MCF 10A (cell line): Measurements from ENCODE around the gene ACSL4. TPM values are rescaled to one million over a fixed set of nuclear protein-coding genes. Genes with fewer than 3 reads are reported as not detected.

Source experiments
- BruUV-seq: library from RNA; stranded (reverse); fragments of 400-500 nt; replicated peaks from 2 replicates; lab custom pipeline; 2021; lab: Mats Ljungman, UMichigan
- CTCF ChIA-PET: fragments of 300-600 bp; sonication (Branson Sonifier 250); formaldehyde crosslinking; extraction: SDS; loops from one replicate; lab custom pipeline; 2021; ENCODE audit warnings: antibody characterized with exemption, inconsistent platforms; lab: Yijun Ruan, JAX
- POLR2A ChIA-PET: fragments of 300-600, 350-650 bp; sonication (Branson Sonifier 250); formaldehyde crosslinking; extraction: SDS; loops from one replicate; lab custom pipeline; 2020; ENCODE audit warnings: antibody characterized with exemption, inconsistent platforms; lab: Yijun Ruan, JAX
- DNase-seq: peaks from one replicate; pipeline ENCODE4 v3.0.0-alpha.2; 2018; ENCODE audit not compliant: unreplicated experiment
- H3K27ac Mint-ChIP-seq: one replicate; pipeline ENCODE4 v1.8.0; 2022; ENCODE audit warnings: mild to moderate bottlenecking, low read depth, mixed read lengths; ENCODE audit not compliant: unreplicated experiment
- H3K27me3 Mint-ChIP-seq: one replicate; pipeline ENCODE4 v1.8.0; 2022; ENCODE audit warnings: mixed read lengths; ENCODE audit not compliant: insufficient read depth, unreplicated experiment
- H3K36me3 Mint-ChIP-seq: one replicate; pipeline ENCODE4 v1.8.0; 2022; ENCODE audit warnings: mild to moderate bottlenecking, moderate library complexity, mixed read lengths; ENCODE audit not compliant: insufficient read depth, unreplicated experiment
- H3K4me1 Mint-ChIP-seq: one replicate; pipeline ENCODE4 v1.8.0; 2022; ENCODE audit warnings: mixed read lengths; ENCODE audit not compliant: insufficient read depth, unreplicated experiment
- H3K4me3 Mint-ChIP-seq: one replicate; pipeline ENCODE4 v1.8.0; 2022; ENCODE audit warnings: mild to moderate bottlenecking, moderate library complexity, mixed read lengths; ENCODE audit not compliant: unreplicated experiment
- H3K9me3 Mint-ChIP-seq: one replicate; pipeline ENCODE4 v1.8.0; 2022; ENCODE audit warnings: mixed read lengths; ENCODE audit not compliant: unreplicated experiment
- CTCF ChIP-seq: fragments of 200-600 bp; IDR thresholded peaks from one replicate; pipeline ENCODE4 v1.8.0; 2022; ENCODE audit warnings: antibody characterized with exemption, mild to moderate bottlenecking; ENCODE audit not compliant: unreplicated experiment
- intact Hi-C: fragments of 100-400 bp; cut with micrococcal nuclease; formaldehyde crosslinking; loops from 2 replicates; pipeline ENCODE4 v1.14.1; 2022
- total RNA-seq: library from RNA; stranded (reverse); gene quantifications from 2 replicates; pipeline ENCODE4 v1.2.3, GENCODE V29; 2022

The ACSL4 gene
- total RNA-seq, 1 experiment from 2014 or later = 70.1 TPM

DNA sequence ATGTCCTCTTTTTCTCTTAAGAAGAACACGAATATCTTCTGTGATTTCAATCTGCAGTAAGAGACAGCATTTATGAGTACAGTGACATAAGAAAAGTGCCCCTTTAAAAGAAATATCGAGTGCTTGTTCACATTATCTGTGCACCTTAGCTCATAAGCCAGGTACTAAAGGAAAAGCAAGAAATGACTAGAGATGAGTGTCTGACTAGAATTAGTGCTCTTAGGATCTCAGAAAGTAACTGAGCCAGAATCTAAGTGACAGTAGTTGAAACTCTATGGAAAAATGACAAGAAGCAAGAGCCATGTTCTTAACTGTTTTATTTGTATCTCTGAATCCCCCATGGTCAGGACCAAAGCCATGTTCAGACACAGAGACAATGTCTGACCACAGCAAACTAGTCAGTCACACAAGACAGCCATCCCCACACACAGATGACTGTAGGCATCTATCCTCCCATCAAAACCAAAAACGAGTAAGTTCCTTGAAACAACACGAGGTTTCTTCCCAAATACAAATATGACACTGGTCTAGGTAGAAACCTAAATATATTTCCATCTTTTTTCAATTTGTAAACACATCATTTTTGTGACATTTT, 36.8 kb downstream of the ACSL4 start:
- H3K4me1 Mint-ChIP-seq = no peaks in the 10 kb centered on the region
- no peak overlapping the region for H3K4me3 Mint-ChIP-seq
- ChIA-PET CTCF (interaction anchor here (1.4 kb wide), 1 partner anchor 17 kb away, joined by 4 read pairs; no protein-coding TSS in a partner anchor), POLR2A (interaction anchor here (0.7 kb wide), 1 partner anchor 1572 kb away, joined by 3 read pairs; no protein-coding TSS in a partner anchor)
- H3K27me3 Mint-ChIP-seq = peaks cover 9% of the 10 kb centered on the region
- H3K36me3 Mint-ChIP-seq = peaks cover 27% of the 10 kb centered on the region
- no peak for TF ChIP-seq CTCF
- no peak for DNase-seq
- H3K9me3 Mint-ChIP-seq = no peaks in the 10 kb centered on the region
- BruUV-seq = no TSS peak
- H3K27ac Mint-ChIP-seq = no peak overlapping the region
- intact Hi-C loops = no loop called here

GRCh38 chrX:109695637-109696036, 37.4 kb downstream of the ACSL4 start:
- DNase-seq = no peak
- ChIA-PET POLR2A (interaction anchor here (0.6 to 0.7 kb wide), 2 partner anchors 19 to 1571 kb away, joined by 3 read pairs; no protein-coding TSS in a partner anchor), CTCF (interaction anchor here (1.1 to 1.4 kb wide), 2 partner anchors 17 to 191 kb away, joined by 4 to 6 read pairs; no protein-coding TSS in a partner anchor)
- intact Hi-C loops = no loop called here
- BruUV-seq = no TSS peak
- H3K9me3 Mint-ChIP-seq = no peaks in the 10 kb centered on the region
- no peak for TF ChIP-seq CTCF
- peaks cover 27% of the 10 kb centered on the region for H3K36me3 Mint-ChIP-seq
- H3K4me3 Mint-ChIP-seq = no peak overlapping the region
- H3K27ac Mint-ChIP-seq = no peak overlapping the region
- peaks cover 9% of the 10 kb centered on the region for H3K27me3 Mint-ChIP-seq
- no peaks in the 10 kb centered on the region for H3K4me1 Mint-ChIP-seq

DNA sequence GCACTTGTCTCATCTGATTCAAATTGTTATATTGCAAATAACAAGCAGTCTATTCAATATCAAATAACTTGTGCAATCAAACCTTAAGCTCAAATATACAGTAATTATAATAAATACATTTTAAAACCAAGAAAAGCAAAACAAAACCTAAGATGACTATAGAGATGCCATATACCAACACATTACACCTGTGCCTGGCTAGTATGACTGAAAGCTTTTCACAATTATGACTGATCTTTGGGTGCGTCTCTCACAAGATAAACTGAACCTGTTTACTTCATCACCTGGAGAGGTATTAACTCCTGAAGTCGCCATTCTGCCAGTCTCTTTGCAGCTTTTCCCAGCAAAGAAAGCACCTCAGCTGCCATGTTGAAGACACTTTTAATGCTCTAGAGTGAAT, 41.3 kb downstream of the ACSL4 start:
- H3K27me3 Mint-ChIP-seq = peaks cover 8% of the 10 kb centered on the region
- CTCF ChIA-PET = interaction anchor here (0.8 to 1.4 kb wide), 5 partner anchors 14 to 59 kb away, joined by 3 to 5 read pairs (median 3); no protein-coding TSS in a partner anchor
- H3K27ac Mint-ChIP-seq = no peak overlapping the region
- POLR2A ChIA-PET = interaction anchor here (0.6 to 1.6 kb wide), 5 partner anchors 13 to 335 kb away, joined by 3 to 6 read pairs (median 4); no protein-coding TSS in a partner anchor
- no peak overlapping the region for H3K4me3 Mint-ChIP-seq
- DNase-seq = no peak
- no peaks in the 10 kb centered on the region for H3K4me1 Mint-ChIP-seq
- no TSS peak for BruUV-seq
- intact Hi-C loops = no loop called here
- no peak for TF ChIP-seq CTCF
- no peaks in the 10 kb centered on the region for H3K9me3 Mint-ChIP-seq
- peaks cover 12% of the 10 kb centered on the region for H3K36me3 Mint-ChIP-seq

GRCh38 chrX:109691277-109691676, 41.8 kb downstream of the ACSL4 start:
- H3K27me3 Mint-ChIP-seq = peaks cover 6% of the 10 kb centered on the region
- no TSS peak for BruUV-seq
- H3K27ac Mint-ChIP-seq = no peak overlapping the region
- H3K9me3 Mint-ChIP-seq = no peaks in the 10 kb centered on the region
- DNase-seq = no peak
- ChIA-PET POLR2A (interaction anchor here (0.6 to 1.6 kb wide), 5 partner anchors 13 to 335 kb away, joined by 3 to 6 read pairs (median 4); no protein-coding TSS in a partner anchor), CTCF (interaction anchor here (1.2 to 1.4 kb wide), 2 partner anchors 15 to 18 kb away, joined by 3 read pairs; no protein-coding TSS in a partner anchor)
- intact Hi-C loops = no loop called here
- no peak for TF ChIP-seq CTCF
- no peak overlapping the region for H3K4me3 Mint-ChIP-seq
- peaks cover 7% of the 10 kb centered on the region for H3K36me3 Mint-ChIP-seq
- no peaks in the 10 kb centered on the region for H3K4me1 Mint-ChIP-seq
